ENCODE results near the gene BCL11B.

DNA sequence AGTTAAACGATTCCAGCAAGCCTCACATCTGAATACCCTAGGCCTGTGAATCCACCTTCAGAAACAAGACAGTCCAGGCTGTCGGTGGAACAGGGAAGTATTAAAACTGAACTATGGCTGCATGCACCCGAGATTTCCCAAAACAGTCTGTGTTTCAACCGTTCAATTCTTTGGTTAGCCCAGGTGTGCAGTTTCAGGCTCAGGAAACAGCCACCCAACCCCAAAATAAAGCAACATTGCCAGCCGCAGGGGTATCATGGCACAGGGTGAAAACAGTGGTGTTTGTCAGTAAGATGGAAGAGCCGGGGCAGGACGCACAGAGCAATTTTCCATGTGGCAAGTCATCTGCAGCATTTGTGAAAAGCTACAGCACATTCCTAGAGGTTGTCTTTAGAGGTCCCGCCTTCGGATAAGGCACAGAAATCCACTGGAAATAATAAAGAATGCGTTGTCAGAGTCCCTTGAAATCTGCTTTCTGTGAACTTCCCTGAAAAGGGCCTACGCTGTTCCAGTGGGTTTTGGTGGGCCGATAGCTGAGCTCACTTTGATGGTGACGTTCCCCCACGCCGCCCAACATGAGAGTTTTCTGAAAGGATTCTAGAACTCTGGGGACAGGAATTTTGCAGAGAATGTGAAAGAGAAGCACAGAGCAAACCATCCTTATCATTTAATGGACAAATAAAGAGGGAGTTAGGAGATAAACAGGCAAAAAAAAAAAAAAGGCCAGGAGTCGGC, 84.9 kb downstream of the BCL11B start:
- TF ChIP-seq, protein P1, sequence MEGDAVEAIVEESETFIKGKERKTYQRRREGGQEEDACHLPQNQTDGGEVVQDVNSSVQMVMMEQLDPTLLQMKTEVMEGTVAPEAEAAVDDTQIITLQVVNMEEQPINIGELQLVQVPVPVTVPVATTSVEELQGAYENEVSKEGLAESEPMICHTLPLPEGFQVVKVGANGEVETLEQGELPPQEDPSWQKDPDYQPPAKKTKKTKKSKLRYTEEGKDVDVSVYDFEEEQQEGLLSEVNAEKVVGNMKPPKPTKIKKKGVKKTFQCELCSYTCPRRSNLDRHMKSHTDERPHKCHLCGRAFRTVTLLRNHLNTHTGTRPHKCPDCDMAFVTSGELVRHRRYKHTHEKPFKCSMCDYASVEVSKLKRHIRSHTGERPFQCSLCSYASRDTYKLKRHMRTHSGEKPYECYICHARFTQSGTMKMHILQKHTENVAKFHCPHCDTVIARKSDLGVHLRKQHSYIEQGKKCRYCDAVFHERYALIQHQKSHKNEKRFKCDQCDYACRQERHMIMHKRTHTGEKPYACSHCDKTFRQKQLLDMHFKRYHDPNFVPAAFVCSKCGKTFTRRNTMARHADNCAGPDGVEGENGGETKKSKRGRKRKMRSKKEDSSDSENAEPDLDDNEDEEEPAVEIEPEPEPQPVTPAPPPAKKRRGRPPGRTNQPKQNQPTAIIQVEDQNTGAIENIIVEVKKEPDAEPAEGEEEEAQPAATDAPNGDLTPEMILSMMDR (IDR thresholded peaks at IDR 0.05; ENCODE audit: insufficient read depth, low read length, poor library complexity, severe bottlenecking) = no peak
- no peak for TF ChIP-seq EZH2phosphoT487 (conservative IDR thresholded peaks at IDR 0.05; ENCODE audit: low read length)

Measured in SU-DHL-6 (cell line).